ENCODE measurements around the gene ATP13A4.

The ATP13A4 gene

DNA sequence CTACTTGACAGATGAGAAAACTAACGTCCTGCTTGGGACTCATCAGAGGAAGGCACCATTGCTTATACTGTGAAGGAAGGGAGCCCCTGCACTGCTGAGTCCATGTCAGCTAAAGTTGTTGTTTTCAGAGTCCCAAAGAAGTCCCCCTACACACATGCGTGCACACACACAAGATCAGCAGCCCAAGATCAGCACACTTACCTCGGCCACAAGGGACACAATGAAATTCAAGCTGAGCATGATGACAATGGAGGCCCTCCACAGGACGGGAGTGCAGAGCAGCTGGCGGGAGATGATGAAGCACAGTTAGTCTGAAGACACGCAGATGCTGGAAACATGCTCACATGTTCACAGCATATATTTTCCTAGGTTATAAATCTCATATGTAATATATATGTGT lies 147.6 kb downstream of the ATP13A4 start (continued):
- TF ChIP-seq SNAI2 (CRISPR knock-in tag; IDR thresholded peaks at IDR 0.05) = no peak
- TF ChIP-seq, protein P1, sequence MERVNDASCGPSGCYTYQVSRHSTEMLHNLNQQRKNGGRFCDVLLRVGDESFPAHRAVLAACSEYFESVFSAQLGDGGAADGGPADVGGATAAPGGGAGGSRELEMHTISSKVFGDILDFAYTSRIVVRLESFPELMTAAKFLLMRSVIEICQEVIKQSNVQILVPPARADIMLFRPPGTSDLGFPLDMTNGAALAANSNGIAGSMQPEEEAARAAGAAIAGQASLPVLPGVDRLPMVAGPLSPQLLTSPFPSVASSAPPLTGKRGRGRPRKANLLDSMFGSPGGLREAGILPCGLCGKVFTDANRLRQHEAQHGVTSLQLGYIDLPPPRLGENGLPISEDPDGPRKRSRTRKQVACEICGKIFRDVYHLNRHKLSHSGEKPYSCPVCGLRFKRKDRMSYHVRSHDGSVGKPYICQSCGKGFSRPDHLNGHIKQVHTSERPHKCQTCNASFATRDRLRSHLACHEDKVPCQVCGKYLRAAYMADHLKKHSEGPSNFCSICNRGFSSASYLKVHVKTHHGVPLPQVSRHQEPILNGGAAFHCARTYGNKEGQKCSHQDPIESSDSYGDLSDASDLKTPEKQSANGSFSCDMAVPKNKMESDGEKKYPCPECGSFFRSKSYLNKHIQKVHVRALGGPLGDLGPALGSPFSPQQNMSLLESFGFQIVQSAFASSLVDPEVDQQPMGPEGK (CRISPR knock-in tag; IDR thresholded peaks at IDR 0.05; ENCODE audit: borderline replicate concordance) = no peak
- TF ChIP-seq BACH2 (CRISPR knock-in tag; IDR thresholded peaks at IDR 0.05; ENCODE audit: borderline replicate concordance) = no peak
- TF ChIP-seq TCF4 (CRISPR knock-in tag; IDR thresholded peaks at IDR 0.05; ENCODE audit: borderline replicate concordance) = no peak
- TF ChIP-seq ZNF565 (CRISPR knock-in tag; conservative IDR thresholded peaks at IDR 0.05; ENCODE audit: low read depth) = no peak

DNA sequence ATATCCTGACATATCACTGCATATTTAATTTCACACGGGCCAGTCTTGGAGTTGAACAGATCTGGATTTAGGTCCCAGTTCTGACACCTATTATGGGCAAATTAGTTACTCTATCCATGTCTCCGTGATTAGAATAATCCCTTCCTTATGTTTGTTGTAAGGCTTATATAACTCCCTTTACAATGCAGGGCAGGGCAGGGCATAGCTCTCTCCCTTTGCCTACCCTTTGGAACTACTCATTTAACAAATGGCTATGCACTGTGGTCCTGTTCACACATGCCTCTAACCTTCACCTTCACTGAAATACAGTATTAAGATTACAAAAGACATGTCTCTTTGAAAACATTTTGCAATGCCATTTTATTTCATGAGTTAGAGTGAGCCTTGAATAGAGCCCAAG lies 151.4 kb downstream of the ATP13A4 start:
- TF ChIP-seq ZNF8 (CRISPR knock-in tag; IDR thresholded peaks at IDR 0.05) (no peak), ZNF70 (CRISPR knock-in tag; IDR thresholded peaks at IDR 0.05) (no peak), BACH2 (CRISPR knock-in tag; IDR thresholded peaks at IDR 0.05; ENCODE audit: borderline replicate concordance) (no peak), ZNF565 (CRISPR knock-in tag; conservative IDR thresholded peaks at IDR 0.05; ENCODE audit: low read depth) (no peak), RARB (CRISPR knock-in tag; IDR thresholded peaks at IDR 0.05) (no peak), OSR1 (CRISPR knock-in tag; IDR thresholded peaks at IDR 0.05) (no peak), GLIS3 (CRISPR knock-in tag; IDR thresholded peaks at IDR 0.05) (no peak), ARNTL (CRISPR knock-in tag; IDR thresholded peaks at IDR 0.05; ENCODE audit: borderline replicate concordance, low read depth) (no peak), TOX (CRISPR knock-in tag; IDR thresholded peaks at IDR 0.05; ENCODE audit: borderline replicate concordance) (no peak), ESRRG (CRISPR knock-in tag; IDR thresholded peaks at IDR 0.05) (no peak)
- TF ChIP-seq, protein P1 (CRISPR knock-in tag; IDR thresholded peaks at IDR 0.05; ENCODE audit: borderline replicate concordance) = no peak
- no peak for ATAC-seq

GRCh38 chr3:193400304-193400703 lies 154.4 kb downstream of the ATP13A4 start:
- TF ChIP-seq, protein P2, sequence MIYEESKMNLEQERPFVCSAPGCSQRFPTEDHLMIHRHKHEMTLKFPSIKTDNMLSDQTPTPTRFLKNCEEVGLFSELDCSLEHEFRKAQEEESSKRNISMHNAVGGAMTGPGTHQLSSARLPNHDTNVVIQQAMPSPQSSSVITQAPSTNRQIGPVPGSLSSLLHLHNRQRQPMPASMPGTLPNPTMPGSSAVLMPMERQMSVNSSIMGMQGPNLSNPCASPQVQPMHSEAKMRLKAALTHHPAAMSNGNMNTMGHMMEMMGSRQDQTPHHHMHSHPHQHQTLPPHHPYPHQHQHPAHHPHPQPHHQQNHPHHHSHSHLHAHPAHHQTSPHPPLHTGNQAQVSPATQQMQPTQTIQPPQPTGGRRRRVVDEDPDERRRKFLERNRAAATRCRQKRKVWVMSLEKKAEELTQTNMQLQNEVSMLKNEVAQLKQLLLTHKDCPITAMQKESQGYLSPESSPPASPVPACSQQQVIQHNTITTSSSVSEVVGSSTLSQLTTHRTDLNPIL (CRISPR knock-in tag; IDR thresholded peaks at IDR 0.05; ENCODE audit: low read depth) = no peak
- TF ChIP-seq ARNTL (CRISPR knock-in tag; IDR thresholded peaks at IDR 0.05; ENCODE audit: borderline replicate concordance, low read depth) = no peak
- TF ChIP-seq, protein P3, sequence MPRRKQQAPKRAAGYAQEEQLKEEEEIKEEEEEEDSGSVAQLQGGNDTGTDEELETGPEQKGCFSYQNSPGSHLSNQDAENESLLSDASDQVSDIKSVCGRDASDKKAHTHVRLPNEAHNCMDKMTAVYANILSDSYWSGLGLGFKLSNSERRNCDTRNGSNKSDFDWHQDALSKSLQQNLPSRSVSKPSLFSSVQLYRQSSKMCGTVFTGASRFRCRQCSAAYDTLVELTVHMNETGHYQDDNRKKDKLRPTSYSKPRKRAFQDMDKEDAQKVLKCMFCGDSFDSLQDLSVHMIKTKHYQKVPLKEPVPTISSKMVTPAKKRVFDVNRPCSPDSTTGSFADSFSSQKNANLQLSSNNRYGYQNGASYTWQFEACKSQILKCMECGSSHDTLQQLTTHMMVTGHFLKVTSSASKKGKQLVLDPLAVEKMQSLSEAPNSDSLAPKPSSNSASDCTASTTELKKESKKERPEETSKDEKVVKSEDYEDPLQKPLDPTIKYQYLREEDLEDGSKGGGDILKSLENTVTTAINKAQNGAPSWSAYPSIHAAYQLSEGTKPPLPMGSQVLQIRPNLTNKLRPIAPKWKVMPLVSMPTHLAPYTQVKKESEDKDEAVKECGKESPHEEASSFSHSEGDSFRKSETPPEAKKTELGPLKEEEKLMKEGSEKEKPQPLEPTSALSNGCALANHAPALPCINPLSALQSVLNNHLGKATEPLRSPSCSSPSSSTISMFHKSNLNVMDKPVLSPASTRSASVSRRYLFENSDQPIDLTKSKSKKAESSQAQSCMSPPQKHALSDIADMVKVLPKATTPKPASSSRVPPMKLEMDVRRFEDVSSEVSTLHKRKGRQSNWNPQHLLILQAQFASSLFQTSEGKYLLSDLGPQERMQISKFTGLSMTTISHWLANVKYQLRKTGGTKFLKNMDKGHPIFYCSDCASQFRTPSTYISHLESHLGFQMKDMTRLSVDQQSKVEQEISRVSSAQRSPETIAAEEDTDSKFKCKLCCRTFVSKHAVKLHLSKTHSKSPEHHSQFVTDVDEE (CRISPR knock-in tag; IDR thresholded peaks at IDR 0.05) = no peak
- TF ChIP-seq ZC3H10 (CRISPR knock-in tag; IDR thresholded peaks at IDR 0.05) = no peak
- no peak for TF ChIP-seq OSR1 (CRISPR knock-in tag; IDR thresholded peaks at IDR 0.05)
- TF ChIP-seq ZNF565 (CRISPR knock-in tag; conservative IDR thresholded peaks at IDR 0.05; ENCODE audit: low read depth) = no peak
- no peak for TF ChIP-seq RARB (CRISPR knock-in tag; IDR thresholded peaks at IDR 0.05)
- no peak for TF ChIP-seq GLIS3 (CRISPR knock-in tag; IDR thresholded peaks at IDR 0.05)
- TF ChIP-seq TCF4 (CRISPR knock-in tag; IDR thresholded peaks at IDR 0.05; ENCODE audit: borderline replicate concordance) = no peak
- no peak for ATAC-seq

DNA sequence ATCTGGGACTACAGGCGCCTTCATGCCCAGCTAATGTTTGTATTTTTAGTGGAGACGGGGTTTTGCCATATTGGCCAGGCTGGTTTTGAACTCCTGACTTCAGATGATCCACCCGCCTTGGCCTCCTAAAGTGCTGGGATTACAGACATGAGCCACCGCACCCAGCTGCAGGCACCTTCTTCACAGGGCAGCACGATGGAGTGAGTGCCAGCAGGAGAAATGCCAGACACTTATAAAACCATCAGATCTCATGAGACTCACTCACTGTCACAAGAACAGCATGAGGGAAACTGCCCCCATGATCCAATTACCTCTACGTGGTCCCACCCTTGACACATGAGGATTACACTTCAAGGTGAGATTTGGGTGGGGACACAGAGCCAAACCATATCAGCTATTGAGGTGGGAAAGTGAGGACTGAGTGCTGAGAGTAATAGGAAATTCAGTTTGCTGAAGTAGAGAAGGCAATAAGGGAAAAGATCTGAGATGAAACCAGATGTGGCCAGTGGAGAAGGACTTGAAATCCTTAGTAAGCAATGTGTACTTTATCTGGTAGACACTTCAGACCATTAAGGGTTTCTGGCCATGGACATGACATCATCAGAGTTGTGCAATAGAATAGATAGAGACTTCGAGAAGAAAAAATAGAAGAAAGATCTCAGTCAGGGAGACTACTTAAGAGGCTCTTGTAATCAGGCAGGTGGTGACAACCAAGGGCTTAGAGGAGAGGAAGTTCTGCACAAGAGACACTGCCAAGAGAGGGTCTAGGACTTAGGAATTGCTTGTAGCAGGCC lies 158.0 kb downstream of the ATP13A4 start:
- no peak for ATAC-seq
- no peak for TF ChIP-seq ZNF8 (CRISPR knock-in tag; IDR thresholded peaks at IDR 0.05)
- TF ChIP-seq, protein P2 (CRISPR knock-in tag; IDR thresholded peaks at IDR 0.05; ENCODE audit: low read depth) = no peak
- TF ChIP-seq PPARA (CRISPR knock-in tag; IDR thresholded peaks at IDR 0.05; ENCODE audit: borderline replicate concordance) = no peak
- TF ChIP-seq CSRNP3 (CRISPR knock-in tag; IDR thresholded peaks at IDR 0.05) = no peak
- TF ChIP-seq ESRRG (CRISPR knock-in tag; IDR thresholded peaks at IDR 0.05) = no peak
- TF ChIP-seq, protein P1 (CRISPR knock-in tag; IDR thresholded peaks at IDR 0.05; ENCODE audit: borderline replicate concordance) = no peak
- TF ChIP-seq CSDC2 (CRISPR knock-in tag; IDR thresholded peaks at IDR 0.05) = no peak
- TF ChIP-seq RARB (CRISPR knock-in tag; IDR thresholded peaks at IDR 0.05) = no peak
- TF ChIP-seq TCF4 (CRISPR knock-in tag; IDR thresholded peaks at IDR 0.05; ENCODE audit: borderline replicate concordance) = no peak
- no peak for TF ChIP-seq ZNF70 (CRISPR knock-in tag; IDR thresholded peaks at IDR 0.05)
- TF ChIP-seq SNAI2 (CRISPR knock-in tag; IDR thresholded peaks at IDR 0.05) = no peak
- no peak for TF ChIP-seq ZNF565 (CRISPR knock-in tag; conservative IDR thresholded peaks at IDR 0.05; ENCODE audit: low read depth)
- TF ChIP-seq ZFP30 (CRISPR knock-in tag; IDR thresholded peaks at IDR 0.05) = no peak
- no peak for TF ChIP-seq ISL1 (CRISPR knock-in tag; IDR thresholded peaks at IDR 0.05)
